Brain microvascular endothelial cell (primary cell): ENCODE results near the gene ZNF385A.
"Not testable (repeated sequence)": the region's sequence is repeated elsewhere in the genome, so short reads cannot be mapped to it uniquely, and the experiment has no call there.

Source experiments
- DNase-seq: peaks from one replicate; pipeline ENCODE4 v3.0.0-alpha.2; 2020
- H3K27ac ChIP-seq: fragments of 250-450 bp; sonication (Bioruptor Pico); 2 replicates; pipeline ENCODE4 v1.5.1; 2020; ENCODE audit warnings: mild to moderate bottlenecking, moderate library complexity
- H3K27me3 ChIP-seq: fragments of 250-450 bp; sonication (Bioruptor Pico); replicated peaks from 2 replicates; pipeline ENCODE4 v1.5.1; 2020; ENCODE audit warnings: mild to moderate bottlenecking
- H3K36me3 ChIP-seq: fragments of 250-450 bp; sonication (Bioruptor Pico); replicated peaks from 2 replicates; pipeline ENCODE4 v1.5.1; 2020; ENCODE audit warnings: mild to moderate bottlenecking
- H3K4me3 ChIP-seq: 2 replicates; pipeline ENCODE4 v1.5.1; 2011; ENCODE audit warnings: low read depth, mild to moderate bottlenecking, control low read depth, low read length, moderate library complexity
- in situ Hi-C: cut with HindIII; loops from 2 replicates; pipeline ENCODE4 v1.10.0; 2017; ENCODE audit warnings: low sequenced_read_pairs, low pct_ligation_motif_present
- TF ChIP-seq, protein P1 (sequence below): IDR thresholded peaks from 2 replicates; pipeline ENCODE4 v1.5.1; 2011; ENCODE audit warnings: low read depth, mild to moderate bottlenecking, moderate library complexity, low read length, control low read depth, inconsistent platforms; ENCODE audit errors: missing control alignments

Gene ZNF385A

DNA sequence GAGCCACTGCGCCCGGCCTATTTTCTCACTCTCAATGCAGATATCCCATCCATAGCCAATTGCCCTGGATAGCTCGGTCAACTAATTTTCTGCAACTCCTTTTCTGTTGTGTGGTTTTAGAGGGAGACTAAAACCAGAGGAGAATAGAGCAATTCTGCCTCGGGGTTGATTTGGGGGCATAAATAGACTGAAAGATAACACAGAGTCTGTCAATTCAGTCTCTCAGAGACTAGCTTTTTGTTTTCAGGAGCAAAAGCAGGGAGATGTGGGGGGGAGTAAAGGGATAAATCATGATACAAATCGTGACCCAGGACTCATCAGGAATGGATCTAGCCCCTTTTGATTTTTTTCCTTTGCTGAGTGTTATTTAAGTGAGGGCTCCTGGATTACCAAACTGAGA is 53.1 kb downstream of the ZNF385A start:
- TF ChIP-seq, protein P1, sequence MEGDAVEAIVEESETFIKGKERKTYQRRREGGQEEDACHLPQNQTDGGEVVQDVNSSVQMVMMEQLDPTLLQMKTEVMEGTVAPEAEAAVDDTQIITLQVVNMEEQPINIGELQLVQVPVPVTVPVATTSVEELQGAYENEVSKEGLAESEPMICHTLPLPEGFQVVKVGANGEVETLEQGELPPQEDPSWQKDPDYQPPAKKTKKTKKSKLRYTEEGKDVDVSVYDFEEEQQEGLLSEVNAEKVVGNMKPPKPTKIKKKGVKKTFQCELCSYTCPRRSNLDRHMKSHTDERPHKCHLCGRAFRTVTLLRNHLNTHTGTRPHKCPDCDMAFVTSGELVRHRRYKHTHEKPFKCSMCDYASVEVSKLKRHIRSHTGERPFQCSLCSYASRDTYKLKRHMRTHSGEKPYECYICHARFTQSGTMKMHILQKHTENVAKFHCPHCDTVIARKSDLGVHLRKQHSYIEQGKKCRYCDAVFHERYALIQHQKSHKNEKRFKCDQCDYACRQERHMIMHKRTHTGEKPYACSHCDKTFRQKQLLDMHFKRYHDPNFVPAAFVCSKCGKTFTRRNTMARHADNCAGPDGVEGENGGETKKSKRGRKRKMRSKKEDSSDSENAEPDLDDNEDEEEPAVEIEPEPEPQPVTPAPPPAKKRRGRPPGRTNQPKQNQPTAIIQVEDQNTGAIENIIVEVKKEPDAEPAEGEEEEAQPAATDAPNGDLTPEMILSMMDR = no peak
- H3K4me3 ChIP-seq = no peak overlapping the region
- no peaks in the 10 kb centered on the region for H3K27me3 ChIP-seq
- in situ Hi-C loops = no loop called here
- H3K36me3 ChIP-seq = peaks cover 2% of the 10 kb centered on the region
- H3K27ac ChIP-seq = no peak overlapping the region
- no peak for DNase-seq

DNA sequence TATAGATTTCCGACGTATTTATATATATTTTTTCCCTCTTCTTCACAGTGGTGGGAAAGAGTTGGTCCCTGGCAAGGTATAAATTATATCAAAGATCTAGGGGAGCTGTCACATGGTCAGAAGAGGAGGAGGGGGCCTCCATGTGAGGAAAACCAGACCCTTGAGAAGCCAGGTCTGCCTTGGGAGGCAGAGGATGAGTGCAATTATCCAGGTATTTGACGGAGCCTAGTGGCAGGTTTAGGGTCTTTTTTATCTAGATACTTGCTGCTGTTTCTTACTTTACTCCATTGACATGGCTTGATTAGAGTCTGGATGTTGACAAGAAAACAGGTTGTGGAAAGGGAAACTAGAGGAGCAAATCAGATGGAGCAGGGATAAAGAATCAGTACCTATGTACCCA is 54.1 kb downstream of the ZNF385A start:
- peaks cover 2% of the 10 kb centered on the region for H3K36me3 ChIP-seq
- H3K4me3 ChIP-seq = no peak overlapping the region
- TF ChIP-seq, protein P1 = no peak
- no peak overlapping the region for H3K27ac ChIP-seq
- H3K27me3 ChIP-seq = no peaks in the 10 kb centered on the region
- in situ Hi-C loops = no loop called here
- DNase-seq = no peak

DNA sequence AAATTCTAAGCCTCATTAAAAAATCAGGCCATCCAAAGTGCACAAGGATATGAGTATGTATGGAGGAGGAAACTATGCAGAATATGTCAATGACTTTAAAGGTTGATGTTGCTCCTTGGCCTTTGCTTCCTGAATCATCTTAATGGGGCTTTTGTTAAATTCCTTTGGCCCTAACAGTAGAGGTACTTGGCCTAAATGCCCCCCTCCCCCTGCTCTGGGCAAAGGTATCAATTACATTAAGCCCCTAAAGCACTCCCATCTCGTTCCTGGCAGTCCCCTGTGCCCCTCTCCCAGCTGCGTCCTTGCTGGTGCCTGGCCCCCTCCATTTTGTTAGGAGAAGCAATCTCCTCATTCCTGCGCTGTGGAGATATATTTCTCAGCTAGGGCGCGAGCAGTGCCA is 54.8 kb downstream of the ZNF385A start:
- H3K27ac ChIP-seq = no peak overlapping the region
- H3K36me3 ChIP-seq = peaks cover 2% of the 10 kb centered on the region
- TF ChIP-seq, protein P1 = no peak
- H3K4me3 ChIP-seq = no peak overlapping the region
- DNase-seq = no peak
- in situ Hi-C loops = no loop called here
- H3K27me3 ChIP-seq = no peaks in the 10 kb centered on the region

DNA sequence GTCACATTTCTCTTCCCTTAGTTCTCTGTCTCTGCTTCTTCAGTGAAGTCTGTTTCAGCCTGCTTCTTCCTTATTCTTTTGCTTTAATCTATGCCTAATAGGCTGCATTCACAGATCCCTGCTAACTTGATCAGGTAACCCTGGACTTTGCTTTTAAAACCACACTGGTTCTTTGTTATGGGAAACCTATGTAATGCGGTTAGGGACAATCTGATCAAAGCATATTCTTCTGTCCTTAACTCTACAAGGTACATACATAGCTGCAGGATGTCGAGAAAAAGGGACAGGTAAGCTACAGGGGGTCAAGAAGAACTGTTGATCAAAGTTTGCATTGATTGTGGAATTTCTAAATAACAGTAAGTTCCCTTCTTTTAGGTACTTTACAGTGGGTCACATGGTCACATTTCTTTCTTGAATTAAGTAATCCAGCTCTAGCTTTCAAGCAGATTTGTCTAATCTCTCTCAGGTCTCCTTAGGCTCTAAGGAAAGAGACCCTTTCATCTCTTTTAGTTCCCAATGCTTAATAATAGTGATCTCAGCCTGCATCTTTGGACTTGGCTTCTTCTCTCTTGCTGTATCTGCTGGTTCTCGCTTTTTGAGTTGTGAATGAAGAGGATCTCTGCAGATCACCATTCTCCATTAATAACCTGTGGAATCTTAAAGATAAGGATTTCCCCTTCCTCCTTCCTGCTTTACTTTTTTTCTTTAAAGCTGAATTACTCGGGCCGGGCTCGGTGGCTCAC is 55.8 kb downstream of the ZNF385A start:
- TF ChIP-seq, protein P1 = no peak
- DNase-seq = no peak
- H3K27ac ChIP-seq = no peak overlapping the region
- peaks cover 2% of the 10 kb centered on the region for H3K36me3 ChIP-seq
- no peaks in the 10 kb centered on the region for H3K27me3 ChIP-seq
- no peak overlapping the region for H3K4me3 ChIP-seq
- in situ Hi-C loops = no loop called here

DNA sequence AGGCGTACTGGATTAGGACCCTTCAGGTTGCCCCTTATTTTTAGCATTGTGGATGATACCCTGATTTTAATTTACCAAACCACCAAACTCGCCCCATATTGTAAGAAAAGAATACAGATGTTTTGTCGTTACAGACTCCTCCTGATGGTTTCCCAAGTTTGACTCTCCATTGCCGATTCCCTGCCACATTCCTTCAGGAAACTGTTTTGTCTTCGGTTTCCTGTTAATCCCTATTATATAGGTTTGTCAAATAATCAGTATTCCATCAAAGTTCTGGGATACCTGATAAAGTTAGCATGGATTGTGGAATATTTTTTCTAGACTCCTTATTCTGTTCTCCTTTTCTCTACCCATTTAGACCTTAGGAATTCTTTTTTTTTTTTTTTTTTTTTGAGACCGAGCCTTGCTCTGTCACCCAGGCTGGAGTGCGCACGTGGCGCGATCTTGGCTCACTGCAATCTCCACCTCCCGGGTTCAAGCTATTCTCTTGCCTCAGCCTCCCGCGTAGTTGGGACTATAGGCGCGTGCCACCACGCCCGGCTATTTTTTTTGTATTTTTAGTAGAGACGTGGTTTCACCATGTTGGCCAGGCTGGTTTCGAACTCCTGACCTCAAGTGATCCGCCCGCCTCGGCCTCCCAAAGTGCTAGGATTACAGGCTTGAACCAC is 59.0 kb downstream of the ZNF385A start:
- peak overlapping the region; percentile 94 for H3K27ac ChIP-seq
- H3K4me3 ChIP-seq = peak overlapping the region; percentile 98
- in situ Hi-C loops, H3K27me3 ChIP-seq, DNase-seq, H3K36me3 ChIP-seq: not testable (repeated sequence)

GRCh38 chr12:54324617-54325441 is 59.7 kb downstream of the ZNF385A start, which contains the start of gene COPZ1:
Gene COPZ1 (plus strand): TSS chr12:54325131. CDS start chr12:54325164, 33 bp downstream.
- Histone ChIP-seq H3K4me3 (peak within 1 kb of the TSS; percentile 98), H3K27me3 (no peaks in the 10 kb centered on the region), H3K27ac (peak within 1 kb of the TSS; percentile 94), H3K36me3 (no peaks in the 10 kb centered on the region)
- DNase-seq = peak; percentile 100
- TF ChIP-seq, protein P1 = peak; percentile 82
- in situ Hi-C loops = no loop called here
